ENCODE data around the gene IGHMBP2. TPM values are rescaled to one million over a fixed set of nuclear protein-coding genes. Genes with fewer than 3 reads are reported as not detected.

The IGHMBP2 gene
- total RNA-seq, 1 donor from 2014 or later = 32.0 TPM

DNA sequence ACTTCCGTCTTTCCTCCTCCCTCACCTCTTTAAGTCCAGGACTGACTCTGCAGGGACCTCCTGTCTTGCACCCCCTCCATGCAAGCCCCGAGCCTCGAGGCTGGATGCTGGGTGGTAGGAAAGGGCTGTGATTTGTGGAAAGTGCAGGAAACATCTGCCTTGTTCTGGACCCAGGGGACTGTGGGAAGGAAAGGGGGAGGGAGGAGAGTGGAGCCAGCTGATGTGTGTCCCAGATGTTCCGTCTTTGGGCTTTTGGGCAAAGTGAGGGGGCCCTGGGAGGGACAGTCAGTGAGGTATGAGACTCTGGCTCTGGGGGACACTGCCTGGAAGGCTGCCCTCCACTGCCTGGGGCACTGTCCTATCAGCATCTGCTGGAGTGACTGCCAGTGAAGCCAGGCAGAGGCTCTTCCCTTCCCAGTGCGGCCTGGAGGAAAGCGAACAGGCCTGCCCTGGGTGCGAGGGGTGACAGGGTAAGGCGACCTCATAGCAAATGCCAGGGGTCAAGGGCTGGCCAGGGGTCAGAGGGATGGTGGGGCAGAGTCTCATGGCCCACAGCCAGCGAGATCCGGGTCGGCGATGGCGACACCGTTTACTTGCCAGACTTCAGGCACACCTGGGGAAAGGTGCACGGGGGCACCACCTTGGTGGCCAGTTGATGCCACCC, 75.4 kb downstream of the IGHMBP2 start:
- intact Hi-C loops (cut with micrococcal nuclease) = no loop called here

DNA sequence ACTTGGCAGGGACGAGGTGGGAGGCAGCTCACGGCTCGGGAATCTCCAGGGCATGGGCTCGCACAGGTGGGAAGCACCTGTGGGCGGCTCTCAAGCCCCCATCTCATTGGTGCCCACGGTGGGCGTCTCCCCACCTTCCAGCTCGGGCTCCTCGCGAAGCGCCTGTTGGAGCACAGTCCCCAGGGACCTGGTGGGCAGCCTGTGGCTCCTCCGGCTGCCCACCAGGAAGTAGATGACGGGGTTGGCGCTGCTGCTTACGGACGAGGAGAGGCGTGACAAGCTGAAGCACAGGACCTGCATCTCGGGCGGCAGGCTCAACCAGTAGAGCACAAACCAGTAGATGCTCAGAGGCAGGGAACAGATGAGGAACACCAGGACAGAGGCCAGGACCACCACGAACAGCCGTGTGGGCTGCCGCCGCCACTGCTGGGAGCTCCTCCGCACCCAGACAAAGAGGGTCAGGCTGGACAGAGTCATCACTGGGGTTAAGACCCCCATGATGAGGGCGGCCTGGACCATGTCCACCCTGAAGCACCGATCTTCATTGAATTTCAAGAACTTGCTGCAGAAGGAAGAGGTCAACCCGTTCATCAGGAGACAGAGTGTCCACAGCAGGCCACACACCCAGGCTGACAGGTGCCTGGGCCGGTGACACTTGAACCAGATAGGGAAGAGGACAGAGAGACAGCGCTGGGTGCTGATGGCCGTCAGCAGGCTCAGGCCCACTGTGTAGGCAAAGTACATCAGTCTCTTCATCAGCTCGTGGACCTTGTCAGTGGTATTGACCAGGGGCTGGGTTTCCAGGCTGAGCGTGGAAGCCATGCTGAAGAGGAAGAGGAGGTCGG, 76.5 kb downstream of the IGHMBP2 start:
- intact Hi-C loops (cut with micrococcal nuclease) = no loop called here

DNA sequence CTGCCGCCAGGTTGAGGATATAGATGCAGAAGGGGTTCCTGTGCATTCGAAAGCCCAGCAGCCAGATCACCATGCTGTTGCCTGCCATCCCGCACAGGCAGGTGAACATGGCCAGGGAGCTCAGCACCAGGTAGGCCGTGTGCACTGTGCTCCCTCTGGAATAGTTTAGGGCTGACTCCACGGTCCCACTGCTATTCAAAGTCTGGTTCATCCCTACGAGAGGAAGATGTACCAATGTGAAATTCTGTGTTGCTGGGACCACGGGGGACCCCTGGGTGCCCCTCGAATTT, 77.0 kb downstream of the IGHMBP2 start, which contains the start of gene MRGPRD:
Gene MRGPRD (minus strand): TSS at position 211 of the 290 bp plus-strand sequence. CDS start 0 bp downstream, at position 211.
- intact Hi-C loops (cut with micrococcal nuclease) = no loop called here

DNA sequence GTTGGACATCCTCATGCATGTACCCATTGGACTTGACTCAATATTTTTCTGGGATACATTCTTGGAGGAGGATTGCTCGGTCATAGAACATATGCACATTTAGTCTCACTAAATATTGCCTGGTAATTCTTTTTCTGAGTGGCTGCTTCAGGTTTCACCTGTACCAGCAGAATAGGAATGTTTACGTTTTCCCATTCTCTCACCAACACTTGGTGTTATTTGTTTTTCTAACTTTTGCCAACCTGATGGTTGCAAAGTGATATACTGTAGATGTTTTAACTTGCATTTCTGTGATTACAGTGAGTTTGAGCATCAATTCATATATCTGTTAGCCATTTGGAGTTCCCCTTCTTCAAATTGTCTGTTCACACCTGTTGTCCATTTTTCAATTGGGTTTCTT, 78.4 kb downstream of the IGHMBP2 start:
- intact Hi-C loops (cut with micrococcal nuclease) = no loop called here

DNA sequence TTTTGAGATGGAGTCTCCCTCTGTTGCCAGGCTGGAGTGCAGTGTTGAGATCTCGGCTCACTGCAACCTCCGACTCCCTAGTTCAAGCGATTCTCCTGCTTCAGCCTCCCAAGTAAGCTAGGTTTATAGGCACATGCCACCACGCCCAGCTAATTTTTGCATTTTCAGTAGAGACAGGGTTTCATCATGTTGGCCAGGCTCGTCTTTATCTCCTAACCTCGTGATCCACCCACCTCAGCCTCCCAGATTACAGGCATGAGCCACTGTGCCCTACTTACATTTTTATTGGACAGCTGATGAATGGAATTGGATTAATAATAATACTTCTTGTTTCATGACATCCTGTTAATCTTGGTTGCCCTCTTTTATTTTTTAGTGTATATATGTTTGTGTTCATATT, 80.1 kb downstream of the IGHMBP2 start:
- intact Hi-C loops (cut with micrococcal nuclease) = no loop called here

DNA sequence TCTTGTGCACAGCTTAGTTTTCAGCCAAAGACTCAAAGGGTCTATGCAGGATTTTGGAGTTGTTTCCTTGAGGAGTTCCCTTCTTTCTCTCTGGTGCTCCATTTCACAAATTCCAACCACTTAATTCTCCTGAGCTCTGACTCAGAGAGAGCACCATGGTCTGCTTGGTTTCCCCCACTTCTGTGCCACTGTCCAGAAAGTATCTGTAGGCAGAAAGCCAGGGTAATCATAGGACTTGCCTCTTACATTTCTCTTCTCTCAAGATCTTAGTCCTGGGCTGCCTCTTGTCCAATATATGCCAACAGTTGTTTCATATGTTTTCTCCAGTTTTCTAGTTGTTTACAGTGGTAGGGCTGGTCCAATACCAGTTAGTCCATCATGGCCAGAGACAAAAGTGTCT, 83.5 kb downstream of the IGHMBP2 start:
- intact Hi-C loops (cut with micrococcal nuclease) = no loop called here

DNA sequence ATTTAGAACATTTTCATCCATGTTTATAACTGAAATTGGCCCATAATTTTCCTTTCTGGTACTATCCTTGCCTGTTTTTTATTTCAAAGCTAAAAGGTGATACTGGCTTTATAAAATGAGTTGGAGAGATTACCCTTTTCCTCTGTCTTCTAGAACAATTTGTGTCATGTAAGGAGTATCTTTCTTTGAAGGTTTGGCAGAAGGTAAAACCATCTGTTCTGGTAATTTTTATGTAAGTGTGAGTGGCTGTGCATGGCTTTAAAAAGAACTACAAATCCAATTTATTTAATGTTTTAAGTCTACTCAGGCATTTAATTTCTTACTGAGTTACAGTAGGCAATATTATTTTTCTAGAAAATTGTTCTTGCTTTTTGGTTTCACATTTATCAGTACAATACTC, 84.8 kb downstream of the IGHMBP2 start:
- intact Hi-C loops (cut with micrococcal nuclease) = no loop called here

Other genes with a start within 250 kb of the IGHMBP2 start
- gene GAL, start 219.3 kb upstream of the IGHMBP2 start, total RNA-seq = 0.34 TPM in 1 of 2 replicates, not detected in the other
- gene TESMIN, start 152.4 kb upstream of the IGHMBP2 start, total RNA-seq = 2.5 and 4.6 TPM in 2 replicates
- 28.3 and 31.7 TPM in 2 replicates for gene CPT1A, start 62.0 kb upstream of the IGHMBP2 start, total RNA-seq
- gene MRPL21, start 59 bp upstream of the IGHMBP2 start, total RNA-seq = 66.2 and 68.5 TPM in 2 replicates
- gene MRGPRD, start 77.1 kb downstream of the IGHMBP2 start, total RNA-seq = not detected in 2 replicates
- gene MRGPRF, start 109.4 kb downstream of the IGHMBP2 start, total RNA-seq = not detected in 2 replicates
- gene TPCN2, start 145.0 kb downstream of the IGHMBP2 start, total RNA-seq = 20.4 and 23.0 TPM in 2 replicates